HG02571 (cell line): ENCODE results near the gene S1PR3.

Source experiments
- ATAC-seq: cut with Tn5 transposase; IDR thresholded peaks from one replicate; pipeline ENCODE4 v1.9.1; 2021; ENCODE audit warnings: mild to moderate bottlenecking, moderate library complexity; ENCODE audit not compliant: unreplicated experiment

The S1PR3 gene

GRCh38 chr9:89008055-89008743, 16.9 kb downstream of the S1PR3 start:
- ATAC-seq = no peak

- no peak for ATAC-seq
Observed at GRCh38 chr9:89008744-89009545, 17.7 kb downstream of the S1PR3 start.

GRCh38 chr9:89009546-89009840, 18.2 kb downstream of the S1PR3 start:
- no peak for ATAC-seq

- no peak for ATAC-seq
Observed at GRCh38 chr9:89010056-89010455, 18.8 kb downstream of the S1PR3 start.

- no peak for ATAC-seq
Observed at GRCh38 chr9:89010526-89011111, 19.4 kb downstream of the S1PR3 start.

GRCh38 chr9:89011683-89012082, 20.4 kb downstream of the S1PR3 start:
- no peak for ATAC-seq

GRCh38 chr9:89012294-89013042, 21.2 kb downstream of the S1PR3 start:
- ATAC-seq = no peak

- no peak for ATAC-seq
Observed at GRCh38 chr9:89013660-89014059, 22.4 kb downstream of the S1PR3 start.

GRCh38 chr9:89014153-89014552, 22.9 kb downstream of the S1PR3 start:
- no peak for ATAC-seq

GRCh38 chr9:89015336-89015735, 24.1 kb downstream of the S1PR3 start:
- ATAC-seq = no peak

GRCh38 chr9:89020754-89021153, 29.5 kb downstream of the S1PR3 start:
- no peak for ATAC-seq

GRCh38 chr9:89021154-89021803, 30.0 kb downstream of the S1PR3 start:
- ATAC-seq = no peak

- ATAC-seq = no peak
Observed at GRCh38 chr9:89022001-89022759, 30.9 kb downstream of the S1PR3 start.

GRCh38 chr9:89022902-89023301, 31.6 kb downstream of the S1PR3 start:
- ATAC-seq = no peak

GRCh38 chr9:89023740-89024139, 32.5 kb downstream of the S1PR3 start:
- ATAC-seq = no peak

- no peak for ATAC-seq
Observed at GRCh38 chr9:89024727-89025126, 33.5 kb downstream of the S1PR3 start.

GRCh38 chr9:89025553-89025952, 34.3 kb downstream of the S1PR3 start:
- no peak for ATAC-seq

- no peak for ATAC-seq
Observed at GRCh38 chr9:89026876-89027275, 35.6 kb downstream of the S1PR3 start.

GRCh38 chr9:89029788-89030187, 38.5 kb downstream of the S1PR3 start:
- ATAC-seq = no peak

- ATAC-seq = no peak
Observed at GRCh38 chr9:89032173-89032572, 40.9 kb downstream of the S1PR3 start.
